Measurements from ENCODE around the gene BBS5.
A peak's percentile ranks its signal among the peaks of the same experiment; 100 is the strongest.
"Not testable (repeated sequence)": the region's sequence is repeated elsewhere in the genome, so short reads cannot be mapped to it uniquely, and the experiment has no call there.

The BBS5 gene

GRCh38 chr2:169525434-169525833 lies 46.1 kb downstream of the BBS5 start:
- no peak overlapping the region for H3K27ac ChIP-seq (replicated peaks; ENCODE audit: low read length)

GRCh38 chr2:169526451-169526850 lies 47.2 kb downstream of the BBS5 start:
- peaks cover 2 to 5% of the 10 kb centered on the region in 2 donors for H3K4me1 ChIP-seq (ENCODE audit: control insufficient read depth in 2 of 2, insufficient read depth in 1 of 2, low read depth in 1 of 2, low read length in 2 of 2)
- H2AFZ ChIP-seq (ENCODE audit: low read length), result no peak overlapping the region
- H3K36me3 ChIP-seq (replicated peaks in 1 of 2; ENCODE audit: control insufficient read depth in 2 of 2, insufficient read depth in 2 of 2, low read length in 2 of 2), result peaks cover 4 to 20% of the 10 kb centered on the region in 2 donors
- no peak overlapping the region for H2AK5ac ChIP-seq (ENCODE audit: low read depth, low read length)
- H3K4me2 ChIP-seq (ENCODE audit: insufficient read depth, low read length, poor library complexity, severe bottlenecking), result no peak overlapping the region
- no peak overlapping the region for H3K23ac ChIP-seq (ENCODE audit: low read depth, low read length, poor library complexity)
- H3K27ac ChIP-seq (replicated peaks; ENCODE audit: low read length), result peak overlapping the region; percentile 34
- H3K14ac ChIP-seq (ENCODE audit: low read length), result no peak overlapping the region
- no peak overlapping the region for H3K9ac ChIP-seq (ENCODE audit: low read depth, low read length, poor library complexity)
- no peaks in the 10 kb centered on the region for H3K79me1 ChIP-seq (ENCODE audit: low read depth, low read length)
- H3K27me3 ChIP-seq (ENCODE audit: control insufficient read depth in 3 of 3, insufficient read depth in 3 of 3, low read depth in 1 of 3, low read length in 3 of 3), result no peaks in the 10 kb centered on the region
- no peak overlapping the region for H2BK15ac ChIP-seq (ENCODE audit: low read length)
- no peaks in the 10 kb centered on the region for H3K9me3 ChIP-seq (replicated peaks in 1 of 2; ENCODE audit: control insufficient read depth in 2 of 2, insufficient read depth in 1 of 2, low read depth in 1 of 2, low read length in 2 of 2)
- no peak overlapping the region for H3K4me3 ChIP-seq (ENCODE audit: low read length in 2 of 2)
- DNase-seq (ENCODE audit: low spot score), result no peak
- no peak overlapping the region for H3K18ac ChIP-seq (ENCODE audit: low read length)
- no peak overlapping the region for H2BK5ac ChIP-seq (ENCODE audit: low read length)
- H2BK12ac ChIP-seq (ENCODE audit: low read length), result no peak overlapping the region
- H4K91ac ChIP-seq (ENCODE audit: low read depth, low read length, poor library complexity), result no peak overlapping the region
- no peak overlapping the region for H2BK120ac ChIP-seq (ENCODE audit: low read depth, low read length)
- no peak overlapping the region for H4K8ac ChIP-seq (ENCODE audit: low read depth, low read length)
- H3K4ac ChIP-seq (ENCODE audit: low read length), result no peak overlapping the region

More at GRCh38 chr2:169525434-169525833, 46.1 kb downstream of the BBS5 start:
- Histone ChIP-seq H2BK12ac (ENCODE audit: low read length) (no peak overlapping the region), H3K4me3 (ENCODE audit: low read length in 2 of 2) (no peak overlapping the region), H2BK120ac (ENCODE audit: low read depth, low read length) (no peak overlapping the region), H2AFZ (ENCODE audit: low read length) (no peak overlapping the region), H3K14ac (ENCODE audit: low read length) (no peak overlapping the region), H4K8ac (ENCODE audit: low read depth, low read length) (no peak overlapping the region), H4K91ac (ENCODE audit: low read depth, low read length, poor library complexity) (no peak overlapping the region), H3K9ac (ENCODE audit: low read depth, low read length, poor library complexity) (no peak overlapping the region), H2AK5ac (ENCODE audit: low read depth, low read length) (no peak overlapping the region), H3K27me3 (ENCODE audit: control insufficient read depth in 3 of 3, insufficient read depth in 3 of 3, low read depth in 1 of 3, low read length in 3 of 3) (no peaks in the 10 kb centered on the region), H3K9me3 (replicated peaks in 1 of 2; ENCODE audit: control insufficient read depth in 2 of 2, insufficient read depth in 1 of 2, low read depth in 1 of 2, low read length in 2 of 2) (no peaks in the 10 kb centered on the region), H3K4me2 (ENCODE audit: insufficient read depth, low read length, poor library complexity, severe bottlenecking) (no peak overlapping the region), H3K79me1 (ENCODE audit: low read depth, low read length) (no peaks in the 10 kb centered on the region), H3K4ac (ENCODE audit: low read length) (no peak overlapping the region), H3K18ac (ENCODE audit: low read length) (no peak overlapping the region), H2BK5ac (ENCODE audit: low read length) (no peak overlapping the region), H2BK15ac (ENCODE audit: low read length) (no peak overlapping the region), H3K36me3 (replicated peaks in 1 of 2; ENCODE audit: control insufficient read depth in 2 of 2, insufficient read depth in 2 of 2, low read length in 2 of 2) (peaks cover 4 to 12% of the 10 kb centered on the region in 2 donors), H3K23ac (ENCODE audit: low read depth, low read length, poor library complexity) (no peak overlapping the region), H3K4me1 (ENCODE audit: control insufficient read depth in 2 of 2, insufficient read depth in 1 of 2, low read depth in 1 of 2, low read length in 2 of 2) (peaks cover 2 to 5% of the 10 kb centered on the region in 2 donors)
- no peak for DNase-seq (ENCODE audit: low spot score)
- WGBS, 2 donors (ENCODE audit: extremely low coverage in 2 of 2, insufficient read length in 2 of 2, insufficient replicate concordance in 1 of 2), result no CpG with 5 or more reads among the region's 2 CpGs

GRCh38 chr2:169528271-169528701 lies 49.0 kb downstream of the BBS5 start:
- peaks cover 4 to 20% of the 10 kb centered on the region in 2 donors for H3K36me3 ChIP-seq (replicated peaks in 1 of 2; ENCODE audit: control insufficient read depth in 2 of 2, insufficient read depth in 2 of 2, low read length in 2 of 2)
- H4K8ac ChIP-seq (ENCODE audit: low read depth, low read length), result no peak overlapping the region
- no peak overlapping the region for H4K91ac ChIP-seq (ENCODE audit: low read depth, low read length, poor library complexity)
- H2BK120ac ChIP-seq (ENCODE audit: low read depth, low read length), result no peak overlapping the region
- no peak overlapping the region for H3K27ac ChIP-seq (replicated peaks; ENCODE audit: low read length)
- DNase-seq (ENCODE audit: low spot score), result peak; percentile 67
- no peak overlapping the region for H2BK12ac ChIP-seq (ENCODE audit: low read length)
- no CpG with 5 or more reads among the region's 2 CpGs for WGBS, 2 donors (ENCODE audit: extremely low coverage in 2 of 2, insufficient read length in 2 of 2, insufficient replicate concordance in 1 of 2)
- no peak overlapping the region for H3K14ac ChIP-seq (ENCODE audit: low read length)
- no peak overlapping the region for H3K4me2 ChIP-seq (ENCODE audit: insufficient read depth, low read length, poor library complexity, severe bottlenecking)
- H2BK15ac ChIP-seq (ENCODE audit: low read length), result no peak overlapping the region
- no peak overlapping the region for H3K9ac ChIP-seq (ENCODE audit: low read depth, low read length, poor library complexity)
- no peak overlapping the region for H3K23ac ChIP-seq (ENCODE audit: low read depth, low read length, poor library complexity)
- no peak overlapping the region for H3K18ac ChIP-seq (ENCODE audit: low read length)
- H3K4ac ChIP-seq (ENCODE audit: low read length), result no peak overlapping the region
- H3K27me3 ChIP-seq (ENCODE audit: control insufficient read depth in 3 of 3, insufficient read depth in 3 of 3, low read depth in 1 of 3, low read length in 3 of 3), result no peaks in the 10 kb centered on the region
- H3K9me3 ChIP-seq (replicated peaks in 1 of 2; ENCODE audit: control insufficient read depth in 2 of 2, insufficient read depth in 1 of 2, low read depth in 1 of 2, low read length in 2 of 2), result no peaks in the 10 kb centered on the region
- H3K4me3 ChIP-seq (ENCODE audit: low read length in 2 of 2), result no peak overlapping the region
- H2AK5ac ChIP-seq (ENCODE audit: low read depth, low read length), result no peak overlapping the region
- no peak overlapping the region for H2AFZ ChIP-seq (ENCODE audit: low read length)
- H3K4me1 ChIP-seq (ENCODE audit: control insufficient read depth in 2 of 2, insufficient read depth in 1 of 2, low read depth in 1 of 2, low read length in 2 of 2), result peaks cover 2 to 5% of the 10 kb centered on the region in 2 donors
- no peak overlapping the region for H2BK5ac ChIP-seq (ENCODE audit: low read length)
- no peaks in the 10 kb centered on the region for H3K79me1 ChIP-seq (ENCODE audit: low read depth, low read length)

- not testable (repeated sequence) for H3K4ac ChIP-seq (ENCODE audit: low read length); H2BK12ac ChIP-seq (ENCODE audit: low read length); H3K9ac ChIP-seq (ENCODE audit: low read depth, low read length, poor library complexity); H4K91ac ChIP-seq (ENCODE audit: low read depth, low read length, poor library complexity); H3K4me2 ChIP-seq (ENCODE audit: insufficient read depth, low read length, poor library complexity, severe bottlenecking); H3K14ac ChIP-seq (ENCODE audit: low read length); H2AK5ac ChIP-seq (ENCODE audit: low read depth, low read length); H3K27ac ChIP-seq (replicated peaks; ENCODE audit: low read length); H3K79me1 ChIP-seq (ENCODE audit: low read depth, low read length); H3K9me3 ChIP-seq (replicated peaks in 1 of 2; ENCODE audit: control insufficient read depth in 2 of 2, insufficient read depth in 1 of 2, low read depth in 1 of 2, low read length in 2 of 2); H3K18ac ChIP-seq (ENCODE audit: low read length); H2BK5ac ChIP-seq (ENCODE audit: low read length); H3K23ac ChIP-seq (ENCODE audit: low read depth, low read length, poor library complexity); H2AFZ ChIP-seq (ENCODE audit: low read length); H2BK120ac ChIP-seq (ENCODE audit: low read depth, low read length); H3K4me3 ChIP-seq (ENCODE audit: low read length in 2 of 2); H2BK15ac ChIP-seq (ENCODE audit: low read length); H4K8ac ChIP-seq (ENCODE audit: low read depth, low read length); DNase-seq (ENCODE audit: low spot score); H3K27me3 ChIP-seq (ENCODE audit: control insufficient read depth in 3 of 3, insufficient read depth in 3 of 3, low read depth in 1 of 3, low read length in 3 of 3); H3K4me1 ChIP-seq (ENCODE audit: control insufficient read depth in 2 of 2, insufficient read depth in 1 of 2, low read depth in 1 of 2, low read length in 2 of 2)
- H3K36me3 ChIP-seq (replicated peaks in 1 of 2; ENCODE audit: control insufficient read depth in 2 of 2, insufficient read depth in 2 of 2, low read length in 2 of 2), result peaks cover 2 to 16% of the 10 kb centered on the region in 2 donors
- no CpG with 5 or more reads among the region's 2 CpGs for WGBS, 2 donors (ENCODE audit: extremely low coverage in 2 of 2, insufficient read length in 2 of 2, insufficient replicate concordance in 1 of 2)
Measured at GRCh38 chr2:169539460-169539859, 60.2 kb downstream of the BBS5 start.
